GM23248 (cell line): Measurements from ENCODE around the gene CCDC201.

Source experiments
- EZH2 ChIP-seq: fragments of 200-600 bp; sonication (generic); IDR thresholded peaks from 2 replicates; pipeline ENCODE4 v1.6.1; 2018; ENCODE audit warnings: antibody characterized with exemption, mild to moderate bottlenecking; ENCODE audit not compliant: insufficient read depth, poor library complexity, severe bottlenecking
- EZH2phosphoT487 ChIP-seq: fragments of 200-600 bp; sonication (generic); IDR thresholded peaks from 2 replicates; pipeline ENCODE4 v1.6.1; 2018; ENCODE audit warnings: antibody characterized with exemption, moderate library complexity, mild to moderate bottlenecking, low read depth; ENCODE audit not compliant: insufficient read depth

DNA sequence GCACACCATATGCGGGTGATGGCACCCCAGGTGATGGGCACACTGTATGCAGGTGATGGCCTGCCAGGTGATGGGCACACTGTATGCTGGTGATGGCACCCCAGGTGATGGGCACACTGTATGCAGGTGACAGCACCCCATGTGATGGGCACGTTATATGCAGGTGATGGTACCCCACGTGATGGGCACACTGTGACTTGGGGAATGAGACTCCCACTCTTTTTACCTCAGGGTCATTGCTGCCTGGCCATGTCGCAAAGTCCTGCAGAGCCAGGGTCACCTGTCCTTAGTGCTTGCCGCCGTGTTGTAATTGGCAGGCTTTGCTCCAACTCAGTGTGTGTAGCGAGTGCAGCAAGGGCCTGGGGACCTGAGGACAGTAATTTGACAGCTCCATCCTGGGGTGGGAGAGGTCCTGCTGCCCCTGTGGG is 7.6 kb upstream of the CCDC201 start:
- TF ChIP-seq EZH2 = no peak
- TF ChIP-seq EZH2phosphoT487 = no peak
